H1 (cell line): ENCODE results near the gene ZNF358. TPM values are rescaled to one million over a fixed set of nuclear protein-coding genes. Genes with fewer than 3 reads are reported as not detected.

ENCODE experiments used
- ATF2 ChIP-seq: IDR thresholded peaks from 2 replicates; pipeline ENCODE4 v1.6.1; 2012; ENCODE audit warnings: low read length, inconsistent platforms
- CHD1 ChIP-seq: IDR thresholded peaks from 2 replicates; pipeline ENCODE4 v1.6.1; 2012; ENCODE audit warnings: low read depth, low read length, improper control_type of control experiment
- CTBP2 ChIP-seq: IDR thresholded peaks from 2 replicates; pipeline ENCODE4 v1.7.0; 2011; ENCODE audit warnings: borderline replicate concordance, mild to moderate bottlenecking, moderate library complexity, mixed read lengths, low read length; ENCODE audit not compliant: insufficient read depth, insufficient read length
- YY1 ChIP-seq: IDR thresholded peaks from 2 replicates; pipeline ENCODE4 v1.6.1; 2011; ENCODE audit warnings: low read depth, mild to moderate bottlenecking, low read length
- polyA plus RNA-seq, 7 experiments: library from polyadenylated mRNA; depleted of rRNA in 3 of 7; stranded (reverse) in 5 of 7; unstranded in 2 of 7; fragments of >200 nt in 5 of 7; fragments of 200-250 nt in 2 of 7; gene quantifications; 1 replicate in 5 of 7; 2 replicates in 1 of 7; 4 replicates in 1 of 7; pipeline versions ENCODE4 v1.2.1 to v1.2.3, GENCODE V29; 2011 to 2013; ENCODE audit warnings: missing spikeins in 2 of 7, mixed read lengths in 2 of 7
- total RNA-seq: library from RNA; stranded (reverse); fragmentation: NEBNext Ultra II Directional; extraction: Animal tissue kit (Norgen Biotek cat#: 25700); gene quantifications from 2 replicates; pipeline ENCODE4 v1.2.1, GENCODE V29; 2021

Gene ZNF358
- total and polyA plus RNA-seq, 2 of the 8 experiments (the other 6 are each of a cell fraction or from before 2014, with no cell fraction given): 40.0 to 60.3 TPM

- TF ChIP-seq CTBP2 (no peak), CHD1 (no peak), YY1 (no peak), ATF2 (no peak)
Observed at GRCh38 chr19:7470540-7471305, 45.2 kb upstream of the ZNF358 start (continued).
